ENCODE data around the gene MED4. TPM values are rescaled to one million over a fixed set of nuclear protein-coding genes. Genes with fewer than 3 reads are reported as not detected.

MED4 gene
- total RNA-seq, 2 experiments from 2014 or later: 53.6 to 57.2 TPM

GRCh38 chr13:48040896-48041295 is 54.0 kb downstream of the MED4 start:
- TF ChIP-seq, protein P1, sequence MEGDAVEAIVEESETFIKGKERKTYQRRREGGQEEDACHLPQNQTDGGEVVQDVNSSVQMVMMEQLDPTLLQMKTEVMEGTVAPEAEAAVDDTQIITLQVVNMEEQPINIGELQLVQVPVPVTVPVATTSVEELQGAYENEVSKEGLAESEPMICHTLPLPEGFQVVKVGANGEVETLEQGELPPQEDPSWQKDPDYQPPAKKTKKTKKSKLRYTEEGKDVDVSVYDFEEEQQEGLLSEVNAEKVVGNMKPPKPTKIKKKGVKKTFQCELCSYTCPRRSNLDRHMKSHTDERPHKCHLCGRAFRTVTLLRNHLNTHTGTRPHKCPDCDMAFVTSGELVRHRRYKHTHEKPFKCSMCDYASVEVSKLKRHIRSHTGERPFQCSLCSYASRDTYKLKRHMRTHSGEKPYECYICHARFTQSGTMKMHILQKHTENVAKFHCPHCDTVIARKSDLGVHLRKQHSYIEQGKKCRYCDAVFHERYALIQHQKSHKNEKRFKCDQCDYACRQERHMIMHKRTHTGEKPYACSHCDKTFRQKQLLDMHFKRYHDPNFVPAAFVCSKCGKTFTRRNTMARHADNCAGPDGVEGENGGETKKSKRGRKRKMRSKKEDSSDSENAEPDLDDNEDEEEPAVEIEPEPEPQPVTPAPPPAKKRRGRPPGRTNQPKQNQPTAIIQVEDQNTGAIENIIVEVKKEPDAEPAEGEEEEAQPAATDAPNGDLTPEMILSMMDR (IDR thresholded peaks at IDR 0.05): no peak
- no peaks in the 10 kb centered on the region for H3K9me3 Mint-ChIP-seq
- peaks cover 51% of the 10 kb centered on the region for H3K4me1 Mint-ChIP-seq (ENCODE audit: low read depth)
- POLR2A ChIA-PET: no interaction called here
- no peaks in the 10 kb centered on the region for H3K27me3 Mint-ChIP-seq
- no peak overlapping the region for H3K4me3 Mint-ChIP-seq
- H3K27ac Mint-ChIP-seq: peak overlapping the region; percentile 52
- no peak for DNase-seq
- no peak for ATAC-seq
- peaks cover 28% of the 10 kb centered on the region for H3K36me3 Mint-ChIP-seq (ENCODE audit: low read depth)
- CTCF ChIA-PET: no interaction called here
- intact Hi-C loops (cut with micrococcal nuclease): no loop called here

GRCh38 chr13:48040049-48040448 is 54.9 kb downstream of the MED4 start:
- peaks cover 52% of the 10 kb centered on the region for H3K4me1 Mint-ChIP-seq (ENCODE audit: low read depth)
- H3K27me3 Mint-ChIP-seq: no peaks in the 10 kb centered on the region
- ATAC-seq: no peak
- CTCF ChIA-PET: no interaction called here
- H3K4me3 Mint-ChIP-seq: no peak overlapping the region
- intact Hi-C loops (cut with micrococcal nuclease): no loop called here
- H3K27ac Mint-ChIP-seq: no peak overlapping the region
- no peaks in the 10 kb centered on the region for H3K9me3 Mint-ChIP-seq
- POLR2A ChIA-PET: interaction anchor here (3.0 kb wide), 1 partner anchor 9 kb away, joined by 8 read pairs; no protein-coding TSS in a partner anchor
- no peak for DNase-seq
- H3K36me3 Mint-ChIP-seq (ENCODE audit: low read depth): peaks cover 25% of the 10 kb centered on the region
- TF ChIP-seq, protein P1 (IDR thresholded peaks at IDR 0.05): no peak

DNA sequence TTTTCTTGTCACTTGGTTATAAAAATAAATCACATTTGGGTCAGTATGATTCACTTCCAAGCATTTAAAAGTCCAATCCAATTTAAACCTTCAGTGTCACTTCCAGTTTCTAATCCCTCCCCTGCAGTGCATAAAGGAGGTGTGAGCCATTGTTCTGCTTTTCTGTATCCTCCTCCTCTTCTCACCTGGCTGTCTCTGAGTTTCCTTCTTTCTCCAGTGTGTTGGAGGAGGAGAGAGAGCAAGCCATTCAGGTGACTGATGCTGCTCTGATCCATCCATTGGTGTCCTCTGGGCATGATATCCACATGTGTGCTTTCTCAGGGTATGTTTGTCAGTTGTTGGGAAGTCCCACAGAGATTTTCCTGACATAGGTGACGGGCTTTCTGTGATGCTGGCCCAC is 56.1 kb downstream of the MED4 start:
- Mint-ChIP-seq H3K4me3 (peak overlapping the region; percentile 90), H3K4me1 (ENCODE audit: low read depth) (peaks cover 49% of the 10 kb centered on the region), H3K36me3 (ENCODE audit: low read depth) (peaks cover 33% of the 10 kb centered on the region), H3K27ac (peak overlapping the region; percentile 97), H3K27me3 (no peaks in the 10 kb centered on the region), H3K9me3 (no peaks in the 10 kb centered on the region)
- TF ChIP-seq, protein P1 (IDR thresholded peaks at IDR 0.05): no peak
- CTCF ChIA-PET: interaction anchor here (1.0 to 3.1 kb wide), 17 partner anchors 9 to 196 kb away, joined by 3 to 28 read pairs (median 5); partner anchors contain the start of genes ITM2B, MED4 and SUCLA2
- intact Hi-C loops (cut with micrococcal nuclease): loop anchor here (2.0 kb wide), 1 partner anchor 56 kb away; the partner anchor contains the start of gene MED4
- DNase-seq: no peak
- ATAC-seq: no peak
- POLR2A ChIA-PET: interaction anchor here (0.8 to 3.0 kb wide), 7 partner anchors 8 to 55 kb away, joined by 3 to 14 read pairs (median 6); partner anchors contain the start of gene MED4

- Mint-ChIP-seq H3K9me3 (no peaks in the 10 kb centered on the region), H3K4me3 (peak within 1 kb of the TSS; percentile 90), H3K4me1 (ENCODE audit: low read depth) (peaks cover 40% of the 10 kb centered on the region), H3K36me3 (ENCODE audit: low read depth) (peaks cover 31% of the 10 kb centered on the region), H3K27me3 (no peaks in the 10 kb centered on the region), H3K27ac (peak within 1 kb of the TSS; percentile 97)
- ChIA-PET CTCF (interaction anchor here (0.6 to 3.1 kb wide), 30 partner anchors 10 to 720 kb away, joined by 3 to 28 read pairs (median 4); partner anchors contain the start of genes ITM2B, MED4 and SUCLA2), POLR2A (interaction anchor here (0.7 to 3.0 kb wide), 11 partner anchors 9 to 938 kb away, joined by 3 to 14 read pairs (median 4); partner anchors contain the start of genes FNDC3A, ITM2B and MED4)
- intact Hi-C loops (cut with micrococcal nuclease): loop anchor here (2.0 kb wide), 1 partner anchor 57 kb away; the partner anchor contains the start of gene MED4
- TF ChIP-seq, protein P1 (IDR thresholded peaks at IDR 0.05): peak; percentile 99
- ATAC-seq (peak; percentile 89), DNase-seq (peak; percentile 97)
These were observed 57.3 kb downstream of the MED4 start, which contains the start of gene NUDT15 for GRCh38 chr13:48037346-48038173. TSS of gene NUDT15 (plus strand) at chr13:48037726. CDS start at chr13:48037747, 21 bp downstream.

All from activated CD8-positive, alpha-beta T cell treated with anti-CD3 and anti-CD28 coated beads for 36 hours (primary cell).